H1 (cell line): ENCODE measurements around the gene RAI2. TPM values are rescaled to one million over a fixed set of nuclear protein-coding genes. Genes with fewer than 3 reads are reported as not detected.

Experiments used
- CTCF ChIA-PET: fragments of 300-600 bp; sonication (Branson Sonifier 250); formaldehyde crosslinking; loops from one replicate; lab custom pipeline; 2021; ENCODE audit not compliant: partially characterized antibody; lab: Charles Lee
- POLR2A ChIA-PET: fragments of 300-600 bp; sonication (Branson Sonifier 250); formaldehyde crosslinking; loops from one replicate; lab custom pipeline; 2021; ENCODE audit warnings: inconsistent platforms; ENCODE audit not compliant: partially characterized antibody; lab: Charles Lee
- DNase-seq, 2 experiments: peaks; one replicate each; pipeline versions ENCODE4 v3.0.0 to v3.0.0-alpha.2; 2010 to 2022; ENCODE audit warnings: low spot score in 2 of 2, low read depth in 1 of 2, mixed read lengths in 1 of 2
- FAIRE-seq: peaks from 2 replicates; lab custom pipeline; 2011; peaks lifted over from hg19 to GRCh38; lab: Jason Lieb, UNC
- H2AFZ ChIP-seq: 2 replicates; pipeline ENCODE4 v1.8.1; 2012; ENCODE audit warnings: low read length, inconsistent platforms
- H2AK5ac ChIP-seq: 2 replicates; pipeline ENCODE4 v1.6.1; 2013; ENCODE audit warnings: low read depth, low read length
- H2BK120ac ChIP-seq: replicated peaks from 2 replicates; pipeline ENCODE3; 2013; ENCODE audit warnings: low read depth, low read length, inconsistent platforms
- H2BK12ac ChIP-seq: 2 replicates; pipeline ENCODE4 v1.6.1; 2013; ENCODE audit warnings: low read depth, low read length
- H2BK15ac ChIP-seq: 2 replicates; pipeline ENCODE4 v1.6.1; 2013; ENCODE audit warnings: low read length
- H2BK20ac ChIP-seq: 2 replicates; pipeline ENCODE4 v1.6.1; 2013; ENCODE audit warnings: low read length
- H2BK5ac ChIP-seq: 2 replicates; pipeline ENCODE4 v1.6.1; 2013; ENCODE audit warnings: low read depth, low read length
- H3K14ac ChIP-seq: 2 replicates; pipeline ENCODE4 v1.6.1; 2013; ENCODE audit warnings: inconsistent platforms; ENCODE audit not compliant: insufficient read length
- H3K18ac ChIP-seq: 2 replicates; pipeline ENCODE4 v1.6.1; 2013; ENCODE audit warnings: low read length; ENCODE audit errors: extremely low read depth
- H3K23ac ChIP-seq: 2 replicates; pipeline ENCODE4 v1.6.1; 2013; ENCODE audit warnings: inconsistent platforms; ENCODE audit not compliant: insufficient read length
- H3K23me2 ChIP-seq: 2 replicates; pipeline ENCODE4 v1.6.1; 2013; ENCODE audit warnings: low read depth, low read length
- H3K27ac ChIP-seq: 2 replicates; pipeline ENCODE4 v1.6.1; 2011; ENCODE audit warnings: low read depth, low read length, inconsistent platforms
- H3K27me3 ChIP-seq, 4 experiments: replicated peaks in 1 of 4; 1 replicate in 1 of 4; 2 replicates in 3 of 4; pipeline versions ENCODE4 v1.6.1 to v1.8.1; 2011 to 2013; ENCODE audit warnings: low read length in 3 of 4, mild to moderate bottlenecking in 3 of 4, inconsistent platforms in 2 of 4, mixed read lengths in 2 of 4, moderate library complexity in 1 of 4; ENCODE audit not compliant: control insufficient read depth in 3 of 4, insufficient read depth in 3 of 4; ENCODE audit errors: extremely low read depth in 1 of 4
- H3K36me3 ChIP-seq, 4 experiments: 2 replicates each; pipeline versions ENCODE4 v1.6.1 to v1.8.1; 2011 to 2013; ENCODE audit warnings: mild to moderate bottlenecking in 4 of 4, low read length in 3 of 4, moderate library complexity in 2 of 4, control low read depth in 1 of 4, inconsistent platforms in 1 of 4; ENCODE audit not compliant: insufficient read depth in 4 of 4, control insufficient read depth in 2 of 4
- H3K4ac ChIP-seq: replicated peaks from 2 replicates; pipeline ENCODE3; 2013; ENCODE audit warnings: low read length, low read depth, mixed read lengths, inconsistent platforms; ENCODE audit not compliant: insufficient read length
- H3K4me1 ChIP-seq, 4 experiments: replicated peaks in 1 of 4; 1 replicate in 1 of 4; 2 replicates in 3 of 4; pipeline versions ENCODE4 v1.6.1 to v1.8.1; 2011 to 2013; ENCODE audit warnings: low read length in 3 of 4, inconsistent platforms in 2 of 4, mixed read lengths in 1 of 4; ENCODE audit not compliant: insufficient read depth in 4 of 4, control insufficient read depth in 3 of 4
- H3K4me2 ChIP-seq, 2 experiments: 2 replicates each; pipeline versions ENCODE4 v1.6.1 to v1.8.1; 2011 to 2013; ENCODE audit warnings: low read depth in 2 of 2, low read length in 2 of 2, control low read depth in 1 of 2, inconsistent platforms in 1 of 2, mild to moderate bottlenecking in 1 of 2; ENCODE audit not compliant: insufficient read depth in 1 of 2
- H3K4me3 ChIP-seq, 4 experiments: fragments of 200-600, 300-600 bp in 1 of 4; sonication (generic), shearing (Covaris generic), sonication (Bioruptor Twin) in 1 of 4; 2 replicates each; pipeline versions ENCODE4 v1.5.1 to v1.8.1; 2011 to 2016; ENCODE audit warnings: low read length in 4 of 4, low read depth in 3 of 4, control low read depth in 2 of 4, inconsistent platforms in 2 of 4, mild to moderate bottlenecking in 2 of 4, mixed read lengths in 1 of 4, moderate library complexity in 1 of 4; ENCODE audit not compliant: insufficient read depth in 2 of 4; ENCODE audit errors: extremely low read depth in 1 of 4
- H3K56ac ChIP-seq: replicated peaks from 2 replicates; pipeline ENCODE3; 2013; ENCODE audit warnings: low read depth, mild to moderate bottlenecking, mixed read lengths, low read length, inconsistent platforms; ENCODE audit not compliant: insufficient read length
- H3K79me1 ChIP-seq: 2 replicates; pipeline ENCODE4 v1.6.1; 2013; ENCODE audit warnings: low read depth, low read length, control low read depth
- H3K79me2 ChIP-seq, 2 experiments: 2 replicates each; pipeline versions ENCODE4 v1.6.1 to v1.8.1; 2012 to 2013; ENCODE audit warnings: low read length in 2 of 2, mild to moderate bottlenecking in 2 of 2, inconsistent platforms in 1 of 2; ENCODE audit not compliant: insufficient read depth in 2 of 2, control insufficient read depth in 1 of 2
- H3K9ac ChIP-seq, 4 experiments: replicated peaks in 1 of 4; 1 replicate in 1 of 4; 2 replicates in 3 of 4; pipeline versions ENCODE4 v1.6.1 to v1.8.1; 2011 to 2013; ENCODE audit warnings: low read depth in 3 of 4, low read length in 3 of 4, control low read depth in 2 of 4, mild to moderate bottlenecking in 2 of 4, moderate library complexity in 2 of 4, inconsistent platforms in 1 of 4; ENCODE audit errors: extremely low read depth in 1 of 4
- H3K9me3 ChIP-seq, 2 experiments: 2 replicates each; pipeline versions ENCODE4 v1.6.1 to v1.8.1; 2012 to 2013; ENCODE audit warnings: mild to moderate bottlenecking in 2 of 2, moderate library complexity in 2 of 2, control low read depth in 1 of 2, inconsistent platforms in 1 of 2, low read depth in 1 of 2, low read length in 1 of 2, mixed read lengths in 1 of 2; ENCODE audit not compliant: insufficient read depth in 2 of 2
- H4K20me1 ChIP-seq, 2 experiments: replicated peaks in 1 of 2; 2 replicates each; pipeline versions ENCODE3 to v1.8.1; 2011 to 2013; ENCODE audit warnings: inconsistent platforms in 2 of 2, low read length in 2 of 2, mild to moderate bottlenecking in 1 of 2; ENCODE audit not compliant: insufficient read depth in 2 of 2, control insufficient read depth in 1 of 2
- H4K5ac ChIP-seq: 2 replicates; pipeline ENCODE4 v1.6.1; 2013; ENCODE audit warnings: low read length, low read depth, mixed read lengths, inconsistent platforms; ENCODE audit not compliant: insufficient read length
- H4K8ac ChIP-seq: 2 replicates; pipeline ENCODE4 v1.8.0; 2013; ENCODE audit warnings: mild to moderate bottlenecking, moderate library complexity, low read length, inconsistent platforms; ENCODE audit not compliant: insufficient read depth; ENCODE audit errors: extremely low read depth
- H4K91ac ChIP-seq: replicated peaks from 2 replicates; pipeline ENCODE3; 2013; ENCODE audit warnings: low read length, mixed read lengths, inconsistent platforms; ENCODE audit not compliant: insufficient read length
- CREB1 ChIP-seq: IDR thresholded peaks from 2 replicates; pipeline ENCODE4 v1.6.1; 2012; ENCODE audit warnings: inconsistent platforms
- CTBP2 ChIP-seq: IDR thresholded peaks from 2 replicates; pipeline ENCODE4 v1.7.0; 2011; ENCODE audit warnings: borderline replicate concordance, mild to moderate bottlenecking, moderate library complexity, mixed read lengths, low read length; ENCODE audit not compliant: insufficient read depth, insufficient read length
- GTF2F1 ChIP-seq: IDR thresholded peaks from 2 replicates; pipeline ENCODE4 v1.6.1; 2012; ENCODE audit warnings: low read depth, low read length, improper control_type of control experiment, borderline replicate concordance
- JUN ChIP-seq: IDR thresholded peaks from 2 replicates; pipeline ENCODE4 v1.6.1; 2011; ENCODE audit warnings: low read depth, mild to moderate bottlenecking, improper control_type of control experiment, low read length
- KDM1A ChIP-seq: fragments of 200-600, 300-600 bp; sonication (generic); IDR thresholded peaks from 2 replicates; pipeline ENCODE4 v1.7.1; 2016; ENCODE audit warnings: mild to moderate bottlenecking, low read length, borderline replicate concordance
- NRF1 ChIP-seq: IDR thresholded peaks from 2 replicates; pipeline ENCODE4 v1.6.1; 2011; ENCODE audit warnings: mild to moderate bottlenecking, low read depth, low read length, improper control_type of control experiment
- SIN3A ChIP-seq, 2 experiments: IDR thresholded peaks in 1 of 2; conservative IDR thresholded peaks in 1 of 2; 2 replicates each; pipeline ENCODE4 v1.6.1; 2011 to 2012; ENCODE audit warnings: low read length in 2 of 2, improper control_type of control experiment in 1 of 2, low read depth in 1 of 2, mild to moderate bottlenecking in 1 of 2
- SIRT6 ChIP-seq: IDR thresholded peaks from one replicate; pipeline ENCODE4 v1.7.1; 2012; ENCODE audit warnings: low read length, inconsistent platforms
- SP1 ChIP-seq: IDR thresholded peaks from 2 replicates; pipeline ENCODE4 v1.6.1; 2011; ENCODE audit warnings: low read depth, low read length
- TAF1 ChIP-seq: IDR thresholded peaks from 2 replicates; pipeline ENCODE4 v1.6.1; 2011; ENCODE audit warnings: mild to moderate bottlenecking, low read depth, low read length
- WGBS, 2 experiments: shearing (Covaris generic) in 1 of 2; methylation state at CpG; one replicate each; pipeline versions ENCODE4 v1.1.6 to v1.1.7; 2013 to 2015; ENCODE audit warnings: low lambda C conversion rate in 2 of 2, mixed read lengths in 2 of 2, inconsistent platforms in 1 of 2, low coverage in 1 of 2, missing lambda C conversion rate in 1 of 2; ENCODE audit not compliant: insufficient replicate concordance in 2 of 2, insufficient coverage in 1 of 2, insufficient read length in 1 of 2; ENCODE audit errors: extremely low coverage in 1 of 2, missing lambda C conversion rate in 1 of 2; 5-methylcytosine and 5-hydroxymethylcytosine counted together
- polyA plus RNA-seq, 7 experiments: library from polyadenylated mRNA; depleted of rRNA in 3 of 7; stranded (reverse) in 5 of 7; unstranded in 2 of 7; fragments of >200 nt in 5 of 7; fragments of 200-250 nt in 2 of 7; gene quantifications; 1 replicate in 5 of 7; 2 replicates in 1 of 7; 4 replicates in 1 of 7; pipeline versions ENCODE4 v1.2.1 to v1.2.3, GENCODE V29; 2011 to 2013; ENCODE audit warnings: missing spikeins in 2 of 7, mixed read lengths in 2 of 7
- total RNA-seq: library from RNA; stranded (reverse); fragmentation: NEBNext Ultra II Directional; extraction: Animal tissue kit (Norgen Biotek cat#: 25700); gene quantifications from 2 replicates; pipeline ENCODE4 v1.2.1, GENCODE V29; 2021
- TF ChIP-seq, protein P1 (sequence below): IDR thresholded peaks from 2 replicates; pipeline ENCODE4 v1.6.1; 2012; ENCODE audit warnings: inconsistent platforms
- TF ChIP-seq, protein P2 (sequence below), 3 experiments: IDR thresholded peaks; 1 replicate in 2 of 3; 2 replicates in 1 of 3; pipeline versions ENCODE4 v1.5.1 to v1.6.1; 2011; ENCODE audit warnings: low read length in 3 of 3, mild to moderate bottlenecking in 3 of 3, inconsistent platforms in 2 of 3, low read depth in 1 of 3, moderate library complexity in 1 of 3; ENCODE audit not compliant: insufficient read depth in 1 of 3; ENCODE audit errors: control extremely low read depth in 1 of 3

Gene RAI2
- total and polyA plus RNA-seq, 2 of the 8 experiments (the other 6 are each of a cell fraction or from before 2014, with no cell fraction given): 0.60 to 2.0 TPM

DNA sequence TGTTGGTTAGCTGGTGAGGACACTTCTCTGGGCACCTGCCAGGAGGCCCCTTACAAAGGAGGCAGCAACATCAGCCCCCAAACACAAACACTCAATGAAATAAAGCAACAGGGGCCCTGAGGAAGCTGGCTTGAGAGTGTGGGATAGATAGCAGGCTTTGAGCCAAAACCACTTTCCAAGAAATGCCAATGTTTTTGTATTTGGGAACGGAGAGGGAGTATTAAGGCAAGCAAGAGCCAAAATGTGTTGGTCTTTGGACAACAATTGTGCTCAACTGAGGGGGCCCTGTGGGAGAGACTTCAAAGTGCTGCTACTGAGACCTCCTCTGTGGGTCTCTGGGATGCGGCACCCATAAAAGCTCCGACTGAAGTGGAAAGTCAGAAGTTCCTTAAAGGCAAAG, 41.0 kb downstream of the RAI2 start:
- FAIRE-seq (no peak), DNase-seq (no peak)
- Histone ChIP-seq H3K56ac (no peak overlapping the region), H3K9me3 (no peaks in the 10 kb centered on the region), H3K9ac (no peak overlapping the region), H2BK120ac (no peak overlapping the region), H3K23me2 (no peaks in the 10 kb centered on the region), H3K4me1 (no peaks in the 10 kb centered on the region), H3K27me3 (no peaks in the 10 kb centered on the region), H2AK5ac (no peak overlapping the region), H3K4me3 (no peak overlapping the region), H3K79me1 (no peaks in the 10 kb centered on the region), H3K79me2 (no peaks in the 10 kb centered on the region), H3K36me3 (no peaks in the 10 kb centered on the region), H4K91ac (no peak overlapping the region), H4K5ac (no peak overlapping the region), H3K23ac (no peak overlapping the region), H3K14ac (no peak overlapping the region), H4K20me1 (no peaks in the 10 kb centered on the region), H3K27ac (no peak overlapping the region), H4K8ac (no peak overlapping the region), H3K18ac (no peak overlapping the region), H2AFZ (no peak overlapping the region), H3K4me2 (no peak overlapping the region), H3K4ac (no peak overlapping the region), H2BK12ac (no peak overlapping the region), H2BK5ac (no peak overlapping the region), H2BK20ac (no peak overlapping the region), H2BK15ac (no peak overlapping the region)
- ChIA-PET CTCF (interaction anchor here (0.6 kb wide), 1 partner anchor 8 kb away, joined by 3 read pairs; no protein-coding TSS in a partner anchor), POLR2A (no interaction called here)
- WGBS, 2 experiments: 88% methylated on average over 2 of the region's 3 CpGs; no CpG with 5 or more reads in 1 of the 2 experiments
- TF ChIP-seq CTBP2 (no peak), SP1 (no peak), SIRT6 (no peak), CREB1 (no peak), GTF2F1 (no peak), NRF1 (no peak), SIN3A (conservative IDR thresholded peaks at IDR 0.05 in 1 of 2, IDR thresholded peaks at IDR 0.05 in 1 of 2; ENCODE audit: low read depth in 1 of 2, low read length in 2 of 2) (no peak), TAF1 (no peak), JUN (no peak), KDM1A (no peak)
- TF ChIP-seq, protein P1, sequence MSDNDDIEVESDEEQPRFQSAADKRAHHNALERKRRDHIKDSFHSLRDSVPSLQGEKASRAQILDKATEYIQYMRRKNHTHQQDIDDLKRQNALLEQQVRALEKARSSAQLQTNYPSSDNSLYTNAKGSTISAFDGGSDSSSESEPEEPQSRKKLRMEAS: no peak
- TF ChIP-seq, protein P2, sequence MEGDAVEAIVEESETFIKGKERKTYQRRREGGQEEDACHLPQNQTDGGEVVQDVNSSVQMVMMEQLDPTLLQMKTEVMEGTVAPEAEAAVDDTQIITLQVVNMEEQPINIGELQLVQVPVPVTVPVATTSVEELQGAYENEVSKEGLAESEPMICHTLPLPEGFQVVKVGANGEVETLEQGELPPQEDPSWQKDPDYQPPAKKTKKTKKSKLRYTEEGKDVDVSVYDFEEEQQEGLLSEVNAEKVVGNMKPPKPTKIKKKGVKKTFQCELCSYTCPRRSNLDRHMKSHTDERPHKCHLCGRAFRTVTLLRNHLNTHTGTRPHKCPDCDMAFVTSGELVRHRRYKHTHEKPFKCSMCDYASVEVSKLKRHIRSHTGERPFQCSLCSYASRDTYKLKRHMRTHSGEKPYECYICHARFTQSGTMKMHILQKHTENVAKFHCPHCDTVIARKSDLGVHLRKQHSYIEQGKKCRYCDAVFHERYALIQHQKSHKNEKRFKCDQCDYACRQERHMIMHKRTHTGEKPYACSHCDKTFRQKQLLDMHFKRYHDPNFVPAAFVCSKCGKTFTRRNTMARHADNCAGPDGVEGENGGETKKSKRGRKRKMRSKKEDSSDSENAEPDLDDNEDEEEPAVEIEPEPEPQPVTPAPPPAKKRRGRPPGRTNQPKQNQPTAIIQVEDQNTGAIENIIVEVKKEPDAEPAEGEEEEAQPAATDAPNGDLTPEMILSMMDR (IDR thresholded peaks at IDR 0.05; ENCODE audit: control extremely low read depth in 1 of 3, insufficient read depth in 1 of 3, low read depth in 1 of 3, low read length in 3 of 3): no peak
